T-helper 1 cell treated with Interleukin-12 subunit alpha and Interleukin-12 subunit beta and Interleukin-4 antibody, amounts not matched to agents 30 μg/mL and 1 μg/mL, for 36 hours (primary cell): ENCODE results near the gene TLCD3A.
A peak's percentile ranks its signal among the peaks of the same experiment; 100 is the strongest.
"Not testable (repeated sequence)": the region's sequence is repeated elsewhere in the genome, so short reads cannot be mapped to it uniquely, and the experiment has no call there.

Experiments
- H3K27ac Mint-ChIP-seq: one replicate; pipeline ENCODE4 v1.8.0; 2021; ENCODE audit warnings: mild to moderate bottlenecking, mixed read lengths
- H3K27me3 Mint-ChIP-seq: one replicate; pipeline ENCODE4 v1.8.0; 2021; ENCODE audit warnings: low read depth, mixed read lengths
- H3K36me3 Mint-ChIP-seq: one replicate; pipeline ENCODE4 v1.8.0; 2021; ENCODE audit warnings: low read depth, mixed read lengths
- H3K4me1 Mint-ChIP-seq: one replicate; pipeline ENCODE4 v1.8.0; 2021; ENCODE audit warnings: low read depth, mixed read lengths
- H3K4me3 Mint-ChIP-seq: one replicate; pipeline ENCODE4 v1.8.0; 2021; ENCODE audit warnings: mild to moderate bottlenecking, moderate library complexity, mixed read lengths
- H3K9me3 Mint-ChIP-seq: one replicate; pipeline ENCODE4 v1.8.0; 2021; ENCODE audit warnings: mixed read lengths

TLCD3A gene

DNA sequence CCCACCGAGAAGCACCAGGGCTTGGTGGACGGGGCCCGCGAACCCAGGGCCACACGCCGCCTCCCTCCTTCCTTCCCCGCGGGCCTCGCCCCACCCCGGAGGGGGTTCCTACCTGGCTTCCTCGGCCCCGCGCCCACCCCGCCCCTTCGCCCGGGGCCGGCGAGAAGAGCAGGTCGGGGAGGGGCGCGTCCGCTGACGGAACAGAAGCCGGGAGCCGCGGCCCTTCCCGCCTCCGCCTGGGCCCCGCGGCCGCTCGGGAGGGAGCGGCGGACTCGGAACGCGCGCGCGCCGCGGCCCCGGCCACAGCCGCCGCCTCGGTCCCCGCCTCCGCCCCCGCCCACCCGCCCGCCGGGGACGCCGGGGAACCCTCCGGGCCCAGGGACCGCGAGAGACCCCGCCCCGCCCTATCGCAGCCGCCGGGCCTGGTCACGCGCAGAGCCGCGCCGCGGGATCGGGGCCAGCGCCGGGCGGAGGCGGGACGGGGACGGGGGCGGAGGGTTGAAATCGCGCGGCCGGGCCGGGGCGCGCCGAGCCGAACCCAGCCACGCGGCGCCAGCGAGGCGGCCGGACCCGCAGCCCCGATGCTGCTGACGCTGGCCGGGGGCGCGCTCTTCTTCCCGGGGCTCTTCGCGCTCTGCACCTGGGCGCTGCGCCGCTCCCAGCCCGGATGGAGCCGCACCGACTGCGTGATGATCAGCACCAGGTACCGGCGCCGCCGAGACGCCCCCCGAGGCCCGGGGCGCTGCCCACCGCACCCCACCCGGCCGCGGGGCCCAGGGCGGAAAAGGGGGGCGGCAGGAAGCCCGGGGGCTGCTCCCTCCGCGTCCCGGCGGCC is at the start of gene TLCD3A:
TLCD3A (plus strand) TSS at position 530 of the 835 bp plus-strand sequence; CDS start at position 582, 52 bp downstream.
- Mint-ChIP-seq H3K4me1 (peaks cover 18% of the 10 kb centered on the region), H3K27ac (peak within 1 kb of the TSS; percentile 84), H3K27me3 (peaks cover 3% of the 10 kb centered on the region), H3K4me3 (peak within 1 kb of the TSS; percentile 89), H3K9me3 (no peaks in the 10 kb centered on the region), H3K36me3 (peaks cover 9% of the 10 kb centered on the region)

GRCh38 chr17:683040-683439 is 49.4 kb upstream of the TLCD3A start:
- Mint-ChIP-seq H3K4me1 (peaks cover 20% of the 10 kb centered on the region), H3K27me3 (no peaks in the 10 kb centered on the region), H3K27ac (no peak overlapping the region), H3K36me3 (peaks cover 12% of the 10 kb centered on the region), H3K4me3 (no peak overlapping the region), H3K9me3 (no peaks in the 10 kb centered on the region)

DNA sequence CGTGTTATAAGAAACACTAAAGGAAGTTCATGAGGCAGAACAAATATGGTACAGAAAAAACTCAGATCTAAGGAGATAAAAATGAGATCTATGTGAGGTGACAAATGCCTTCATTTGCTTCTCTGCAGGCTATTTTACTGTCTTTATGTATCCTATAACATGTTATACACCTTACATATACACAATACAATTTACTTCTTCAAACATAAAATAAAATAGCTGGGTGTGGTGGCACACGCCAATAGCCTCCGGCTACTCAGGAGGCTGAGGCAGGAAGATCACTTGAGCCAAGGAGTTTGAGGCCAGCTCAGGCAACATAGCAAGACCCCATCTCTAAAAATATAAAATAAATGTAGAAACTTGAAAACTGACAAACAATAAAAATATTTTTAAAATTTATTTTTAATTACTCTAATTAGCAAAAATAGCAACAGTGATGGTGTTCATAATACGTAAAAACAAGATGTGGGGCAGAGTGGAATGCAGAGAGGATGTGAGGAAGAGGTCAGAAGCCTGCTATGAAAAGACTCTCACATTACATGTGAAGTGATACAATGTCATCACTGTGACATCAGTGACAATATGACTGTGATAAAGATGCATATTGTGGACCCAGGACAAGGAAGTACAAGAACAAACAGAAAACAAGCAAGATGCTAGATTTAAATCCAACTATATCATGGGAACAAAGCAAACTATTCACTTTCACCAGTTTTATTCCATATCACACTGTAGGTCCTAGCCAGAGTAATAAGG is 48.7 kb upstream of the TLCD3A start:
- peaks cover 13% of the 10 kb centered on the region for H3K36me3 Mint-ChIP-seq
- no peak overlapping the region for H3K27ac Mint-ChIP-seq

DNA sequence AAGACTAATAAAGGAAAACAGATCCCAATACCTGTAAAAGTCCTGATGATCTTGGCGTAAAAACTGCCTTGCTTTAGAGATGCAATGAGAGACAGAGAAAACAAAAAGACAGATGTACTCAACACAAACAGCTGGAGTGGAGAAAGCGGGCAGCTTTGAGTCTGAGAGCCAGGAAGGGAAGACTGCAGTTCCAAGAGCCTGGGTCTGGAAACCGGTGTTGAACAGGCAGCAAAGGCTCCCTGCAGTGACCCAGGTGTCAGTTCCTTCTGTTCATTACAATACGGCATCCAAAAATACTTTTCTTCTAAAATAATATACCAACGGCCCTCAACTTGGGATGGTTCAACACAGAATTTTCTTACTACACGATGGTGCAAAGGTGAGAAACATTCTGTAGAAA is 47.4 kb upstream of the TLCD3A start:
- Mint-ChIP-seq H3K27ac (no peak overlapping the region), H3K27me3 (no peaks in the 10 kb centered on the region), H3K36me3 (peaks cover 16% of the 10 kb centered on the region), H3K4me1 (peaks cover 22% of the 10 kb centered on the region), H3K4me3 (no peak overlapping the region), H3K9me3 (no peaks in the 10 kb centered on the region)

More for the DNA sequence above, 48.7 kb upstream of the TLCD3A start:
- no peaks in the 10 kb centered on the region for H3K9me3 Mint-ChIP-seq
- H3K27me3 Mint-ChIP-seq, result no peaks in the 10 kb centered on the region
- peaks cover 22% of the 10 kb centered on the region for H3K4me1 Mint-ChIP-seq
- H3K4me3 Mint-ChIP-seq, result no peak overlapping the region

GRCh38 chr17:688100-688989 is 44.1 kb upstream of the TLCD3A start:
- no peak overlapping the region for H3K27ac Mint-ChIP-seq
- H3K9me3 Mint-ChIP-seq, result no peaks in the 10 kb centered on the region
- H3K27me3 Mint-ChIP-seq, result no peaks in the 10 kb centered on the region
- H3K4me3 Mint-ChIP-seq, result no peak overlapping the region
- peaks cover 17% of the 10 kb centered on the region for H3K36me3 Mint-ChIP-seq
- peaks cover 5% of the 10 kb centered on the region for H3K4me1 Mint-ChIP-seq

- Mint-ChIP-seq H3K9me3 (no peaks in the 10 kb centered on the region), H3K4me3 (no peak overlapping the region), H3K27me3 (no peaks in the 10 kb centered on the region), H3K27ac (no peak overlapping the region), H3K36me3 (peaks cover 15% of the 10 kb centered on the region), H3K4me1 (peaks cover 3% of the 10 kb centered on the region)
These were observed 42.7 kb upstream of the TLCD3A start for GRCh38 chr17:689556-690275.

- Mint-ChIP-seq H3K27ac (no peak overlapping the region), H3K27me3 (no peaks in the 10 kb centered on the region), H3K4me3 (no peak overlapping the region), H3K36me3 (peaks cover 20% of the 10 kb centered on the region), H3K4me1 (peaks cover 3% of the 10 kb centered on the region), H3K9me3 (no peaks in the 10 kb centered on the region)
These were observed 42.0 kb upstream of the TLCD3A start for GRCh38 chr17:690361-690760.

GRCh38 chr17:691423-691822 is 41.0 kb upstream of the TLCD3A start:
- Mint-ChIP-seq H3K36me3 (peaks cover 25% of the 10 kb centered on the region), H3K27me3 (no peaks in the 10 kb centered on the region), H3K4me1 (peaks cover 3% of the 10 kb centered on the region), H3K9me3 (no peaks in the 10 kb centered on the region), H3K4me3 (no peak overlapping the region), H3K27ac (no peak overlapping the region)

GRCh38 chr17:692116-692515 is 40.3 kb upstream of the TLCD3A start:
- peaks cover 3% of the 10 kb centered on the region for H3K4me1 Mint-ChIP-seq
- H3K36me3 Mint-ChIP-seq, result peaks cover 28% of the 10 kb centered on the region
- H3K27ac Mint-ChIP-seq, result no peak overlapping the region
- H3K27me3 Mint-ChIP-seq, result no peaks in the 10 kb centered on the region
- H3K9me3 Mint-ChIP-seq, result no peaks in the 10 kb centered on the region
- H3K4me3 Mint-ChIP-seq, result no peak overlapping the region

- Mint-ChIP-seq H3K4me1 (no peaks in the 10 kb centered on the region), H3K9me3 (no peaks in the 10 kb centered on the region), H3K36me3 (peaks cover 29% of the 10 kb centered on the region), H3K27ac (no peak overlapping the region), H3K4me3 (no peak overlapping the region), H3K27me3 (no peaks in the 10 kb centered on the region)
These were observed 38.4 kb upstream of the TLCD3A start for GRCh38 chr17:693791-694638.

GRCh38 chr17:696369-696768 is 36.0 kb upstream of the TLCD3A start:
- no peaks in the 10 kb centered on the region for H3K9me3 Mint-ChIP-seq
- peaks cover 20% of the 10 kb centered on the region for H3K36me3 Mint-ChIP-seq
- H3K27me3 Mint-ChIP-seq, result no peaks in the 10 kb centered on the region
- H3K4me1 Mint-ChIP-seq, result peaks cover 1% of the 10 kb centered on the region
- H3K27ac Mint-ChIP-seq, result no peak overlapping the region
- no peak overlapping the region for H3K4me3 Mint-ChIP-seq

DNA sequence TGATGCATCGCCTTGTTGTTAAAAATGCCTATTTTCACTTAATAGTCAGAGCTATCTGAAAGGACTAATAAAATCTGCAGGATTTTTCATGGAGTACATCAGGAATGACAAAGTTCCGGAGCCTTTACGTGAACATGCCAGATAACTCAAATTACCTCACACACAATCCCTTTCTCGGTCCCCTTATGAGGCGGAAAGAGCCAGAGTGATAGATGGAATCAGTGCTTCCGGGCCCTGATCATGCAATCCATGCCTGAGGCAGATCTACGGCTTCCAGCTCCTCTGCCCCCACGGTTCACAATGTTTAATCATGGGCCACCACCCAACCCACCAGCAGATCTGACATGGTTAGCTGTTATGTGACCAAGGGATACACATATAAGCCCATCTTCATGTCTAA is 34.7 kb upstream of the TLCD3A start:
- H3K4me1 Mint-ChIP-seq, result peaks cover 1% of the 10 kb centered on the region
- no peak overlapping the region for H3K4me3 Mint-ChIP-seq
- peaks cover 20% of the 10 kb centered on the region for H3K36me3 Mint-ChIP-seq
- H3K9me3 Mint-ChIP-seq, result no peaks in the 10 kb centered on the region
- no peaks in the 10 kb centered on the region for H3K27me3 Mint-ChIP-seq
- H3K27ac Mint-ChIP-seq, result no peak overlapping the region

- not testable (repeated sequence) for H3K27ac Mint-ChIP-seq, H3K4me1 Mint-ChIP-seq, H3K27me3 Mint-ChIP-seq, H3K9me3 Mint-ChIP-seq, H3K4me3 Mint-ChIP-seq
- peaks cover 20% of the 10 kb centered on the region for H3K36me3 Mint-ChIP-seq
These were observed 34.3 kb upstream of the TLCD3A start for GRCh38 chr17:698096-698495.
